GM23338 (cell line): Measurements from ENCODE around the gene STOM.

Source experiments
- CREB1 ChIP-seq: fragments of 250-450 bp; sonication (Bioruptor Pico); IDR thresholded peaks from 2 replicates; pipeline ENCODE4 v1.5.0; 2020; ENCODE audit warnings: low read depth, mild to moderate bottlenecking, moderate library complexity
- EZH2 ChIP-seq: fragments of 200-600 bp; sonication (generic); IDR thresholded peaks from one replicate; pipeline ENCODE4 v1.8.0; 2017; ENCODE audit warnings: antibody characterized with exemption, mild to moderate bottlenecking, low read depth; ENCODE audit not compliant: unreplicated experiment
- EZH2phosphoT487 ChIP-seq: fragments of 200-600 bp; sonication (generic); IDR thresholded peaks from one replicate; pipeline ENCODE4 v1.8.1; 2018; ENCODE audit warnings: antibody characterized with exemption; ENCODE audit not compliant: unreplicated experiment
- JUNB ChIP-seq: IDR thresholded peaks from one replicate; pipeline ENCODE4 v1.6.1; 2016; ENCODE audit warnings: antibody characterized with exemption; ENCODE audit not compliant: unreplicated experiment
- NANOG ChIP-seq: IDR thresholded peaks from 2 replicates; pipeline ENCODE4 v1.6.1; 2016; ENCODE audit warnings: antibody characterized with exemption, borderline replicate concordance
- POLR2AphosphoS5 ChIP-seq: IDR thresholded peaks from 2 replicates; pipeline ENCODE4 v1.6.1; 2016; ENCODE audit warnings: antibody characterized with exemption, low read depth
- STAT1 ChIP-seq: IDR thresholded peaks from one replicate; pipeline ENCODE4 v1.6.1; 2016; ENCODE audit warnings: antibody characterized with exemption; ENCODE audit not compliant: unreplicated experiment
- ZNF114 ChIP-seq: fragments of 250-450 bp; sonication (Bioruptor Pico); IDR thresholded peaks from 2 replicates; pipeline ENCODE4 v1.5.0; 2020; ENCODE audit warnings: mild to moderate bottlenecking, moderate library complexity
- ZNF331 ChIP-seq: fragments of 250-450 bp; sonication (Bioruptor Pico); IDR thresholded peaks from 2 replicates; pipeline ENCODE4 v1.5.0; 2020; ENCODE audit warnings: low read depth, mild to moderate bottlenecking, moderate library complexity
- TF ChIP-seq, protein P1 (sequence below), 2 experiments: fragments of 200-600 bp in 1 of 2; sonication (generic) in 1 of 2; conservative IDR thresholded peaks; 2 replicates each; pipeline versions ENCODE4 v1.5.1 to v1.6.1; 2016 to 2017; ENCODE audit warnings: antibody characterized with exemption in 2 of 2, low read depth in 2 of 2, mild to moderate bottlenecking in 2 of 2, moderate library complexity in 1 of 2
- TF ChIP-seq, protein P2 (sequence below): IDR thresholded peaks from one replicate; pipeline ENCODE4 v1.6.1; 2018; ENCODE audit warnings: antibody characterized with exemption; ENCODE audit not compliant: unreplicated experiment
- TF ChIP-seq, protein P3 (sequence below): IDR thresholded peaks from 2 replicates; pipeline ENCODE4 v1.6.1; 2016; ENCODE audit warnings: antibody characterized with exemption
- TF ChIP-seq, protein P4 (sequence below): fragments of 250-450 bp; sonication (Bioruptor Pico); IDR thresholded peaks from 2 replicates; pipeline ENCODE4 v1.5.0; 2020; ENCODE audit warnings: mild to moderate bottlenecking, moderate library complexity

- no peak for TF ChIP-seq EZH2phosphoT487
- TF ChIP-seq, protein P1, sequence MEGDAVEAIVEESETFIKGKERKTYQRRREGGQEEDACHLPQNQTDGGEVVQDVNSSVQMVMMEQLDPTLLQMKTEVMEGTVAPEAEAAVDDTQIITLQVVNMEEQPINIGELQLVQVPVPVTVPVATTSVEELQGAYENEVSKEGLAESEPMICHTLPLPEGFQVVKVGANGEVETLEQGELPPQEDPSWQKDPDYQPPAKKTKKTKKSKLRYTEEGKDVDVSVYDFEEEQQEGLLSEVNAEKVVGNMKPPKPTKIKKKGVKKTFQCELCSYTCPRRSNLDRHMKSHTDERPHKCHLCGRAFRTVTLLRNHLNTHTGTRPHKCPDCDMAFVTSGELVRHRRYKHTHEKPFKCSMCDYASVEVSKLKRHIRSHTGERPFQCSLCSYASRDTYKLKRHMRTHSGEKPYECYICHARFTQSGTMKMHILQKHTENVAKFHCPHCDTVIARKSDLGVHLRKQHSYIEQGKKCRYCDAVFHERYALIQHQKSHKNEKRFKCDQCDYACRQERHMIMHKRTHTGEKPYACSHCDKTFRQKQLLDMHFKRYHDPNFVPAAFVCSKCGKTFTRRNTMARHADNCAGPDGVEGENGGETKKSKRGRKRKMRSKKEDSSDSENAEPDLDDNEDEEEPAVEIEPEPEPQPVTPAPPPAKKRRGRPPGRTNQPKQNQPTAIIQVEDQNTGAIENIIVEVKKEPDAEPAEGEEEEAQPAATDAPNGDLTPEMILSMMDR (conservative IDR thresholded peaks at IDR 0.05; ENCODE audit: low read depth in 2 of 2), result no peak
- no peak for TF ChIP-seq EZH2
- TF ChIP-seq, protein P2, sequence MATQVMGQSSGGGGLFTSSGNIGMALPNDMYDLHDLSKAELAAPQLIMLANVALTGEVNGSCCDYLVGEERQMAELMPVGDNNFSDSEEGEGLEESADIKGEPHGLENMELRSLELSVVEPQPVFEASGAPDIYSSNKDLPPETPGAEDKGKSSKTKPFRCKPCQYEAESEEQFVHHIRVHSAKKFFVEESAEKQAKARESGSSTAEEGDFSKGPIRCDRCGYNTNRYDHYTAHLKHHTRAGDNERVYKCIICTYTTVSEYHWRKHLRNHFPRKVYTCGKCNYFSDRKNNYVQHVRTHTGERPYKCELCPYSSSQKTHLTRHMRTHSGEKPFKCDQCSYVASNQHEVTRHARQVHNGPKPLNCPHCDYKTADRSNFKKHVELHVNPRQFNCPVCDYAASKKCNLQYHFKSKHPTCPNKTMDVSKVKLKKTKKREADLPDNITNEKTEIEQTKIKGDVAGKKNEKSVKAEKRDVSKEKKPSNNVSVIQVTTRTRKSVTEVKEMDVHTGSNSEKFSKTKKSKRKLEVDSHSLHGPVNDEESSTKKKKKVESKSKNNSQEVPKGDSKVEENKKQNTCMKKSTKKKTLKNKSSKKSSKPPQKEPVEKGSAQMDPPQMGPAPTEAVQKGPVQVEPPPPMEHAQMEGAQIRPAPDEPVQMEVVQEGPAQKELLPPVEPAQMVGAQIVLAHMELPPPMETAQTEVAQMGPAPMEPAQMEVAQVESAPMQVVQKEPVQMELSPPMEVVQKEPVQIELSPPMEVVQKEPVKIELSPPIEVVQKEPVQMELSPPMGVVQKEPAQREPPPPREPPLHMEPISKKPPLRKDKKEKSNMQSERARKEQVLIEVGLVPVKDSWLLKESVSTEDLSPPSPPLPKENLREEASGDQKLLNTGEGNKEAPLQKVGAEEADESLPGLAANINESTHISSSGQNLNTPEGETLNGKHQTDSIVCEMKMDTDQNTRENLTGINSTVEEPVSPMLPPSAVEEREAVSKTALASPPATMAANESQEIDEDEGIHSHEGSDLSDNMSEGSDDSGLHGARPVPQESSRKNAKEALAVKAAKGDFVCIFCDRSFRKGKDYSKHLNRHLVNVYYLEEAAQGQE, result no peak
- TF ChIP-seq JUNB, result no peak
- no peak for TF ChIP-seq POLR2AphosphoS5
- TF ChIP-seq CREB1 (CRISPR knock-in tag), result no peak
- no peak for TF ChIP-seq NANOG
- TF ChIP-seq, protein P3, sequence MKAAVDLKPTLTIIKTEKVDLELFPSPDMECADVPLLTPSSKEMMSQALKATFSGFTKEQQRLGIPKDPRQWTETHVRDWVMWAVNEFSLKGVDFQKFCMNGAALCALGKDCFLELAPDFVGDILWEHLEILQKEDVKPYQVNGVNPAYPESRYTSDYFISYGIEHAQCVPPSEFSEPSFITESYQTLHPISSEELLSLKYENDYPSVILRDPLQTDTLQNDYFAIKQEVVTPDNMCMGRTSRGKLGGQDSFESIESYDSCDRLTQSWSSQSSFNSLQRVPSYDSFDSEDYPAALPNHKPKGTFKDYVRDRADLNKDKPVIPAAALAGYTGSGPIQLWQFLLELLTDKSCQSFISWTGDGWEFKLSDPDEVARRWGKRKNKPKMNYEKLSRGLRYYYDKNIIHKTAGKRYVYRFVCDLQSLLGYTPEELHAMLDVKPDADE, result no peak
- TF ChIP-seq STAT1, result no peak
- TF ChIP-seq ZNF114, result no peak
- TF ChIP-seq, protein P4, sequence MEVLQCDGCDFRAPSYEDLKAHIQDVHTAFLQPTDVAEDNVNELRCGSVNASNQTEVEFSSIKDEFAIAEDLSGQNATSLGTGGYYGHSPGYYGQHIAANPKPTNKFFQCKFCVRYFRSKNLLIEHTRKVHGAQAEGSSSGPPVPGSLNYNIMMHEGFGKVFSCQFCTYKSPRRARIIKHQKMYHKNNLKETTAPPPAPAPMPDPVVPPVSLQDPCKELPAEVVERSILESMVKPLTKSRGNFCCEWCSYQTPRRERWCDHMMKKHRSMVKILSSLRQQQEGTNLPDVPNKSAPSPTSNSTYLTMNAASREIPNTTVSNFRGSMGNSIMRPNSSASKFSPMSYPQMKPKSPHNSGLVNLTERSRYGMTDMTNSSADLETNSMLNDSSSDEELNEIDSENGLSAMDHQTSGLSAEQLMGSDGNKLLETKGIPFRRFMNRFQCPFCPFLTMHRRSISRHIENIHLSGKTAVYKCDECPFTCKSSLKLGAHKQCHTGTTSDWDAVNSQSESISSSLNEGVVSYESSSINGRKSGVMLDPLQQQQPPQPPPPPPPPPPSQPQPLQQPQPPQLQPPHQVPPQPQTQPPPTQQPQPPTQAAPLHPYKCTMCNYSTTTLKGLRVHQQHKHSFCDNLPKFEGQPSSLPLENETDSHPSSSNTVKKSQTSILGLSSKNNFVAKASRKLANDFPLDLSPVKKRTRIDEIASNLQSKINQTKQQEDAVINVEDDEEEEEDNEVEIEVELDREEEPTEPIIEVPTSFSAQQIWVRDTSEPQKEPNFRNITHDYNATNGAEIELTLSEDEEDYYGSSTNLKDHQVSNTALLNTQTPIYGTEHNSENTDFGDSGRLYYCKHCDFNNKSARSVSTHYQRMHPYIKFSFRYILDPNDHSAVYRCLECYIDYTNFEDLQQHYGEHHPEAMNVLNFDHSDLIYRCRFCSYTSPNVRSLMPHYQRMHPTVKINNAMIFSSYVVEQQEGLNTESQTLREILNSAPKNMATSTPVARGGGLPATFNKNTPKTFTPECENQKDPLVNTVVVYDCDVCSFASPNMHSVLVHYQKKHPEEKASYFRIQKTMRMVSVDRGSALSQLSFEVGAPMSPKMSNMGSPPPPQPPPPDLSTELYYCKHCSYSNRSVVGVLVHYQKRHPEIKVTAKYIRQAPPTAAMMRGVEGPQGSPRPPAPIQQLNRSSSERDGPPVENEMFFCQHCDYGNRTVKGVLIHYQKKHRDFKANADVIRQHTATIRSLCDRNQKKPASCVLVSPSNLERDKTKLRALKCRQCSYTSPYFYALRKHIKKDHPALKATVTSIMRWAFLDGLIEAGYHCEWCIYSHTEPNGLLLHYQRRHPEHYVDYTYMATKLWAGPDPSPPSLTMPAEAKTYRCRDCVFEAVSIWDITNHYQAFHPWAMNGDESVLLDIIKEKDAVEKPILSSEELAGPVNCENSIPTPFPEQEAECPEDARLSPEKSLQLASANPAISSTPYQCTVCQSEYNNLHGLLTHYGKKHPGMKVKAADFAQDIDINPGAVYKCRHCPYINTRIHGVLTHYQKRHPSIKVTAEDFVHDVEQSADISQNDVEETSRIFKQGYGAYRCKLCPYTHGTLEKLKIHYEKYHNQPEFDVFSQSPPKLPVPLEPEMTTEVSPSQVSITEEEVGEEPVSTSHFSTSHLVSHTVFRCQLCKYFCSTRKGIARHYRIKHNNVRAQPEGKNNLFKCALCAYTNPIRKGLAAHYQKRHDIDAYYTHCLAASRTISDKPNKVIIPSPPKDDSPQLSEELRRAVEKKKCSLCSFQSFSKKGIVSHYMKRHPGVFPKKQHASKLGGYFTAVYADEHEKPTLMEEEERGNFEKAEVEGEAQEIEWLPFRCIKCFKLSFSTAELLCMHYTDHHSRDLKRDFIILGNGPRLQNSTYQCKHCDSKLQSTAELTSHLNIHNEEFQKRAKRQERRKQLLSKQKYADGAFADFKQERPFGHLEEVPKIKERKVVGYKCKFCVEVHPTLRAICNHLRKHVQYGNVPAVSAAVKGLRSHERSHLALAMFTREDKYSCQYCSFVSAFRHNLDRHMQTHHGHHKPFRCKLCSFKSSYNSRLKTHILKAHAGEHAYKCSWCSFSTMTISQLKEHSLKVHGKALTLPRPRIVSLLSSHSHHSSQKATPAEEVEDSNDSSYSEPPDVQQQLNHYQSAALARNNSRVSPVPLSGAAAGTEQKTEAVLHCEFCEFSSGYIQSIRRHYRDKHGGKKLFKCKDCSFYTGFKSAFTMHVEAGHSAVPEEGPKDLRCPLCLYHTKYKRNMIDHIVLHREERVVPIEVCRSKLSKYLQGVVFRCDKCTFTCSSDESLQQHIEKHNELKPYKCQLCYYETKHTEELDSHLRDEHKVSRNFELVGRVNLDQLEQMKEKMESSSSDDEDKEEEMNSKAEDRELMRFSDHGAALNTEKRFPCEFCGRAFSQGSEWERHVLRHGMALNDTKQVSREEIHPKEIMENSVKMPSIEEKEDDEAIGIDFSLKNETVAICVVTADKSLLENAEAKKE (CRISPR knock-in tag), result no peak
- no peak for TF ChIP-seq ZNF331
These were observed 41.9 kb upstream of the STOM start for GRCh38 chr9:121411993-121412392.
